Posterior vena cava (tissue), 2 donors: ENCODE results near the gene MAPK8IP1. TPM values are rescaled to one million over a fixed set of nuclear protein-coding genes. Genes with fewer than 3 reads are reported as not detected.

ENCODE experiments used
- DNase-seq: peaks from one replicate; pipeline ENCODE4 v3.0.0-alpha.2; 2020; ENCODE audit warnings: low spot score
- intact Hi-C, 2 donors: fragments of 100-400 bp; cut with DNase I; formaldehyde crosslinking; loops; one replicate each; pipeline versions ENCODE4 v1.14.1 to v1.14.2; 2022 to 2023
- total RNA-seq, 2 donors: library from RNA; stranded (reverse); fragmentation: NEBNext Ultra II Directional; extraction: Animal tissue kit (Norgen Biotek cat#: 25700); gene quantifications; one replicate each; pipeline ENCODE4 v1.2.1, GENCODE V29; 2021
- donor health status: DM: yes; HTN: yes; CAD: no.
- donor health status: DM: yes; HTN: yes; CAD: no.

MAPK8IP1 gene
- total RNA-seq, 2 donors from 2014 or later: 8.5 to 10.9 TPM

GRCh38 chr11:45930951-45931570 is 45.6 kb downstream of the MAPK8IP1 start:
- intact Hi-C loops: loop anchor here in 1 of 2 donors (10.0 kb wide), 1 partner anchor 56 kb away; no protein-coding TSS in a partner anchor
- DNase-seq: peak; percentile 37

DNA sequence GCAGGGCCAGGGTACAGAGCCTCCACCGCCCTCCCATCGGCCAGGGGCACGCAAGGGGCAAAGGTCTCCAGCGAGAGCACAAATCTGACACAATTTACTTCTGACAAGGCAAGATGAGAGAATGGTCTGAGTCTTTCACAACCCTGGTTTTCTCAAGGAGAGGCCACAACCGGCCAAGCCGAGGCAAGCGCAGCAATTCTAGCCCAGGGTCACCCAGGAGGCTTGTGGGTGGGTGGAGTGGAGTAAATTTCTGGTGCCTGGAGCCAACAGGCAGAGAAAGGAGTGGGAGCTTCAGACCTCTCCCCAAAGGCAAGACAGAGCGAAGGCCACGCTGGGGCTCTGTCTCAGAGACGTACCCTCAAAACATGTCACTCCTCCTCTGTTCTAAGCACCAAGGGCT is 46.3 kb downstream of the MAPK8IP1 start:
- intact Hi-C loops: loop anchor here in 1 of 2 donors (10.0 kb wide), 1 partner anchor 57 kb away; no protein-coding TSS in a partner anchor
- peak; percentile 59 for DNase-seq

GRCh38 chr11:45932217-45932616 is 46.8 kb downstream of the MAPK8IP1 start:
- intact Hi-C loops: loop anchor here in 1 of 2 donors (10.0 kb wide), 1 partner anchor 57 kb away; no protein-coding TSS in a partner anchor
- DNase-seq: no peak

DNA sequence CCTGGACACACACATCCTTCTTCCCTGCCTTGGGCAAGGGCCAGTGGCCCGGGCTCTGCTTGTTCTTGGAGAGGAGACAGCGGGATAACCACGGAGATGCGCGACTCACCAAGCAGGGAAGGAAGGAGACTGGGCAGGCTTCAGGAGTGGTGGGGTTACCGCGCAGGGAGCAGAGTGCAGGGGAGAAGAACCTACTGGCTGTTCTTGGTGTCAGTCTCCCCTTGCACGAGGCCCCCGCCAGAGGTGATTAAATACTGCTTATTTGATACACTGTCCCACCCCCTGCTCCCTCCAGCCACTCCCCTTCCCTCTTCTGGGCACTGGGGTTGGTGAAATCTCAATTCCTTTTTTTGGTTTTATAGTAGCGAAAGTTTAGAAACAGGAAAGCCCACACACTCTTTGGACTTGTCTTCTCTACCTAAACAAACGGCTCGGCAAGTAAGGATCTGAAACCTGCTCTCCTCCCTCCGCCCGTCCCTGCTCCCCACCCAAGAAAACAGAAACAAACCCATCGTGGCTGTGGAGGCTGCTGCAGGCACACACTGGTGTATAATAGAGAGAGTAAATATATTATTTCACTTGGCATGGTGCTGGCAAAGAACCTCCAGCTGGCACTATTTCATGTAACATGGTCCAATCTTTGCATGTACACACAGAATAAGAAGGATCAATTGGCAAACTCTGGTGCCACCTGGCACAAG is 47.8 kb downstream of the MAPK8IP1 start:
- peak; percentile 71 for DNase-seq
- intact Hi-C loops: loop anchor here in 1 of 2 donors (10.0 kb wide), 1 partner anchor 58 kb away; no protein-coding TSS in a partner anchor

DNA sequence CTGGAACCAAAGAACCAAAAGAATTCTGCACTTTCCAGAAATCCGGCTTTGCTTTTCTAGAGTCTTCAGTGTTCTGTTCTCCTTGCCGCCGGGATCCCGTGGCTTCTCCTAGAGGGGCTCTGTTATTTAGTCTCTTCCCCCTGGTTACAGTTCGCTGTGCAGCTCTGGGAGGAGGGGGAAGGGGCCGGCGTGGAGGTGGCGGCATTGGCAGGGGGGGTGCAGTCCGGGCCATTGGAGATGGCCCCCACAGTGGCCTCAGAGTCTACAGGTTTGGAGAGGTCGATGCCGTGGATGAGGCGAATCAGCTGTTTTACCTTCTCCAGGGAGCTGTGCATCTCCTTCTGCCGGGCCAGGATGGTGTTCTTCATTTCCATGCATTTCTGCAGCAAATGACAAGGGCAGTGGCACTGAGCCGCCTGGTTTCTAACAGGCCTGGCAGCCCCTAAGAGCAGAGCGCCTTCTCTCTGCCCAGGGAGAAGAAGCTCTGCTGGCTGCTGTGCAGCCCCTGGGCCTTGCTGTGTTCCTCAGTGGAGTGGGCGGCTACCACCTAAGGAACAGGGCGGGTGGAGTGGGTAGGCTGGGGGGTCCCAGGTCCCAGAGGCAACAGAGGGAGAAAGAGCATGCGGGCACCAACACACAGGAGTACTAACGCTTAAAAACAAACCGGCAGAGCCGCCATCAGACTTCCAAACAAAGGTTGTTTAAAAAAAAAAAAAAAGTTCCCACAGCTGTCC is 48.6 kb downstream of the MAPK8IP1 start:
- peak; percentile 72 for DNase-seq
- intact Hi-C loops: loop anchor here in 1 of 2 donors (10.0 kb wide), 1 partner anchor 59 kb away; no protein-coding TSS in a partner anchor

DNA sequence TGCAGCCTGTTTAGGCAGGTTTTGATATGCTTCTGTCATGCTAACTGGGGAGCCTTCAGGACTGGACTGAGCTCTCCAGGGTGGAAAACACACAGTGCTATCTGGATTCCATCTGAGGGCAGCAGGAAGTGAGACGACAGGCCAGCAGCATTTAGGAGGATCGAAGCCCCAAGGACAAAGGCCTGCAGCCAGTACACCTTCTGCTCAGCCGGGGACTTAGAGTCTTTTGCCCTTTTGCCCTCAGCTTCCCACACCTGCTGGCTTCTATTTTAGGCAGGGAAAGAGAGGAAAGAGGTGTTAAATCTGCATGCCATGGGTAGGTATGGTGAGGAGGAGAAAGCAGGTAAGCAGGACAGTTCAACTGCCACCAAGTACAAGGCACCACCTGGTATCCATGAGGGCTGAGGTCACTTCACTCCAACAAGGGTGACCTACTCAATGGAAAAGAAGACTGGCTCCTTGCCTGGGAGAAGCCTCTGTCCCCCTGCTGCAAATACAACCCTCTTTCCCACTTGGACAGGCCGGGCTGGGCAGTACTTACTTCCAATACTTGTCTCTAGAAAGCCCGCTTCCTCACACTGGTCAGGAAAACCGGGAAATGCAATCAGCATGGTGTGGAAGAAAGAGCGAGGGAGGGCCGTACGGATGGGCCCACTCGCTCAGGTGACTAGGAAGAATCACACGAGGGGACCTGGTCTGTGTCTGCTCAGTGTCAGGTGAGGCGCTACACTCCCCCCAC is 49.3 kb downstream of the MAPK8IP1 start:
- DNase-seq: no peak
- intact Hi-C loops: loop anchor here in 1 of 2 donors (10.0 kb wide), 1 partner anchor 60 kb away; no protein-coding TSS in a partner anchor

GRCh38 chr11:45935349-45936064 is 50.1 kb downstream of the MAPK8IP1 start:
- no peak for DNase-seq
- intact Hi-C loops: loop anchor here in 1 of 2 donors (10.0 kb wide), 1 partner anchor 61 kb away; no protein-coding TSS in a partner anchor

- peak; percentile 42 for DNase-seq
- intact Hi-C loops: loop anchor here in 1 of 2 donors (10.0 kb wide), 1 partner anchor 62 kb away; no protein-coding TSS in a partner anchor
Measured at GRCh38 chr11:45936511-45937054, 51.1 kb downstream of the MAPK8IP1 start.

- intact Hi-C loops: loop anchor here in 1 of 2 donors (10.0 kb wide), 1 partner anchor 63 kb away; no protein-coding TSS in a partner anchor
Measured at GRCh38 chr11:45937916-45938315, 52.5 kb downstream of the MAPK8IP1 start.

GRCh38 chr11:45939836-45940235 is 54.4 kb downstream of the MAPK8IP1 start:
- intact Hi-C loops: loop anchor here in 1 of 2 donors (10.0 kb wide), 1 partner anchor 65 kb away; no protein-coding TSS in a partner anchor
- DNase-seq: no peak

More at GRCh38 chr11:45937916-45938315, 52.5 kb downstream of the MAPK8IP1 start:
- no peak for DNase-seq

DNA sequence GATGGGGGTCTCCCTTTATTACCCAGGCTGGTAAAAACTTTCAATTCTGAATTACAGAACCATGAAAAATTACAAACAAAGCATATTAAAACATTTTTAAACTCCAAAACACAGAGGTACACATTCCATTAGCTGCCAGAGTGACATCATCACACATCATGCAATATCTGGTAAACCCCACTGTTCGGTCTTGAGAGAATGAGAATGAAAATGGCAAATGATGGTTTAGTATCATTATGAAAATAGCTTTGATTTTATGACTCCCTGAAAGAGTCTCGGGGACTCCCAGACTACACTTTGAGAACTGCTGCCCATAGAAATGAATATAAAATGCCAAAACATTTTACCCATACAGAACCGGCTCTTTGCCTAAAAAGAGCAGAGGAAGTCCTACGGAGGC is 55.8 kb downstream of the MAPK8IP1 start:
- DNase-seq: no peak
- intact Hi-C loops: no loop called here

GRCh38 chr11:45942381-45942780 is 56.9 kb downstream of the MAPK8IP1 start:
- intact Hi-C loops: no loop called here
- DNase-seq: no peak

GRCh38 chr11:45945397-45945999 is 60.0 kb downstream of the MAPK8IP1 start:
- intact Hi-C loops: no loop called here
- DNase-seq: no peak

DNA sequence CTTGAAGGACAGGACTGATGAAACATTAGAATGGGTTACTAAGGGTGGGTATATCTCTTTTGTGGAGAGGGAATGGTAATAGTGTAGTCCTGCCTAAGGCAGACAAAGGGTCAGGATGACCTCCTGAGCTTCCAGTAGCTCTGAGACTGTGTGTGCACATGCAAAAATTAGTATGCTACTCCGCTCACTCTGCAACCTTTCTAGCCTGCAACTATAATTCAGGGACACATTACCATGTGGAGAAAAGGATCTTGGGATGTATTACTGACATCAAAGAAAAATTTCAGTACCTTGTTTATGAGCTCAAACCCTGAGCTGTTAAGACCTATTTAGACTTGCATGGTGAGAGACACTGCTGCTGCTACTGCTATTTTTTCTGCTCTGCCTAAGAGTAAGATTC is 62.4 kb downstream of the MAPK8IP1 start:
- no peak for DNase-seq
- intact Hi-C loops: no loop called here

DNA sequence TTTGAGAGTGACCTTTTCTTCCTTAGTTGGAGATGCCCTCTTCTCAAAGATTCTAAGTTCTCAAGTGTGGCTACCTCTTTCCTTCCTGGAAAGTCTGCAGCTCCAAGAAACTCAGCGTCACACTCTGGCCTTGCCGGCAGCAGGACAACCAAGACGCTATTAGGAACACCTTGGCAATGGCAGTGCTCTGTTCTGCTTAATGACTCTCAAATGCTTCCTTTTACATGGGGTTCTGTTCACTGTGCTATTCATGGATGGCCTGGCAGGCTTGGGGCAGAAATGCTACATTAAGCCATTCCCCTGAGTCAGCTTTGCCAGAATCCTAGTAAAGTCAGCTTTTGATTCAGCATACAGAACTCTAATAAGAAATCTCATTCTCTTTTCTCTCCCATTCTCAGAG is 62.9 kb downstream of the MAPK8IP1 start:
- intact Hi-C loops: no loop called here
- DNase-seq: no peak

DNA sequence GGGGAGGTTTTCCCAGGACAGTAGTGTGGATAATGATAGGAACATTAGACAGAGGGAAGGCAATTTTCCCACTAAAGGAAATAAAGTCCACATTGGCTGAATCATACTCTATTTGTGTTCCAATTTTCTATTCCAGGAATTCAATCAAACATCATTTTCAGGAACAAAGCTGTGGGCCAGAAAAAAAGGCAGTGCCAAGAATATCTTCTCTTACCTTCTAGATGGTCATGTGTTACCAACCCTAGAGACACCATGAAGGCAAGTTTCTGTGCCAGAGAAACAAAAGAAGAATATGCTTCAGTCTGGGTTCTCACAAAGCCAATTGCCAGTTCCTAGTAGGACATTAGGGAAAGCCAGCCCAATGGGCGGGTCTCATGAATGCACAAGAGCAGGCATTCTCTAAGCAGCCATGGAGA is 64.5 kb downstream of the MAPK8IP1 start:
- DNase-seq: no peak
- intact Hi-C loops: no loop called here
